AG10803 (cell line): ENCODE data around the gene SPATA16.

Experiments used
- DNase-seq: peaks from one replicate; pipeline ENCODE4 v3.0.0; 2010; ENCODE audit warnings: low read depth
- H3K4me3 ChIP-seq: 2 replicates; pipeline ENCODE4 v1.5.1; 2011; ENCODE audit warnings: mild to moderate bottlenecking, low read length, control low read depth
- TF ChIP-seq, protein P1 (sequence below): conservative IDR thresholded peaks from 2 replicates; pipeline ENCODE4 v1.5.1; 2011; ENCODE audit warnings: mild to moderate bottlenecking, low read length, control low read depth, inconsistent platforms

SPATA16 gene

DNA sequence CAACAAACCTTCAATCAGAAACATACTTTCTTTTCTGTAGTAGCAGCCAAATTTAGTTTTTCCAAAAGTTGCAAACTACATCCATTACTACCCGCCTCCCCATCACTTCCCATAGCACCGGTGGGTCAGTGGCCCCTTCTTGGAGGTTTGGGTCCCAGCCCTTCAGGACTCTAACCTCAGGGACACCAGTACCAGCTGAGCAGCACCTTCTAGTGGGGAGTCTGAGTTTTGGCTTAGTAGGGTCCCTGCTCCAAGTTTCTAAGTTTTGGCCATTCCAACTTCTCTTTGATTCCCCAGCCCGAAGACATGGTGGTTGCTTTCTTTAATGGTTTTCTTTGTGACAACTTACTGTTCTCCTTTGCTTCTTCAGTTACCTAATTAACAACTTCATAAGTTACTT lies 229.9 kb downstream of the SPATA16 start:
- TF ChIP-seq, protein P1, sequence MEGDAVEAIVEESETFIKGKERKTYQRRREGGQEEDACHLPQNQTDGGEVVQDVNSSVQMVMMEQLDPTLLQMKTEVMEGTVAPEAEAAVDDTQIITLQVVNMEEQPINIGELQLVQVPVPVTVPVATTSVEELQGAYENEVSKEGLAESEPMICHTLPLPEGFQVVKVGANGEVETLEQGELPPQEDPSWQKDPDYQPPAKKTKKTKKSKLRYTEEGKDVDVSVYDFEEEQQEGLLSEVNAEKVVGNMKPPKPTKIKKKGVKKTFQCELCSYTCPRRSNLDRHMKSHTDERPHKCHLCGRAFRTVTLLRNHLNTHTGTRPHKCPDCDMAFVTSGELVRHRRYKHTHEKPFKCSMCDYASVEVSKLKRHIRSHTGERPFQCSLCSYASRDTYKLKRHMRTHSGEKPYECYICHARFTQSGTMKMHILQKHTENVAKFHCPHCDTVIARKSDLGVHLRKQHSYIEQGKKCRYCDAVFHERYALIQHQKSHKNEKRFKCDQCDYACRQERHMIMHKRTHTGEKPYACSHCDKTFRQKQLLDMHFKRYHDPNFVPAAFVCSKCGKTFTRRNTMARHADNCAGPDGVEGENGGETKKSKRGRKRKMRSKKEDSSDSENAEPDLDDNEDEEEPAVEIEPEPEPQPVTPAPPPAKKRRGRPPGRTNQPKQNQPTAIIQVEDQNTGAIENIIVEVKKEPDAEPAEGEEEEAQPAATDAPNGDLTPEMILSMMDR: no peak
- no peak for DNase-seq
- no peak overlapping the region for H3K4me3 ChIP-seq

DNA sequence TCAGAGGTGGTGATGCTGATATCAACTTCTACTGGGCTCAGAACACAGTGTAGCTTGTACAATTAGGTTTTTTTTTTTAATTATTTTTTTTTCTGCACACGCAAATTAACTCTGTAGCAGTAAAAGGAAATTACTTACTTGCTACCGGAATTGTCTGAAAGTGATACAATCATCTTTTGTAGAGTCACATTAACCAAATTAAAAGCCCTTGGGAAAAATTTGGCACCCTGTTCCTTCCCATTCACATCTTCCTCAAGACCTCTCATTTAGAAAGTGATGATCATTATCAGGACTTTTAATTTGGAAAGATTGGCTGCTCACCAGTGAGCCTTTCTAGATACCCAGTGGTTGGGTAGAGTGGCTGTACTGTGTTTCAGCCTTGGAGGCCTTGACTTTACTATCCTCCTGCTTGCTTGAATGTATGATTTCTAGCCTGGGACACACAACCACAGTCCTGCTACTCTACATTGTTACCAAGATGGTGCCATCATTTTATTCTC lies 232.2 kb downstream of the SPATA16 start:
- TF ChIP-seq, protein P1: no peak
- no peak for DNase-seq
- no peak overlapping the region for H3K4me3 ChIP-seq

DNA sequence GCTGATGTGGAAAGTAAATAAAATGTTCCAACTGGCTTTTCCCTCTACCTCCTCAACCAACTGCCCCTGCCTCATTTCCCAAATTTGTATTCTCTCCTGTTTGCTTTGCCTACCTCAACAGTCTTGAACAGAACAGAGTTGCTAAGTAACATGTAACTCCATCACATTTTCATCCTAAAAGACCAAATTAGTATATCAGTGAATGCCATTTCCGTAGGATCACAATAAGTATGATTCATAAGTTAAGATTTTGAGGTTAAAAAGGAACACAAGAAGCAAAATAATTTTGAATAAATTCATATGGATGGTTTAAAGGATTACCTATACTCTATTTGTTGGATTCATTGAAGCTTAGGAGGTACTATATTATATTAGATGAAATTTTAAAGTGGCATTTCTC lies 235.6 kb downstream of the SPATA16 start:
- H3K4me3 ChIP-seq: no peak overlapping the region
- DNase-seq: no peak
- TF ChIP-seq, protein P1: no peak

DNA sequence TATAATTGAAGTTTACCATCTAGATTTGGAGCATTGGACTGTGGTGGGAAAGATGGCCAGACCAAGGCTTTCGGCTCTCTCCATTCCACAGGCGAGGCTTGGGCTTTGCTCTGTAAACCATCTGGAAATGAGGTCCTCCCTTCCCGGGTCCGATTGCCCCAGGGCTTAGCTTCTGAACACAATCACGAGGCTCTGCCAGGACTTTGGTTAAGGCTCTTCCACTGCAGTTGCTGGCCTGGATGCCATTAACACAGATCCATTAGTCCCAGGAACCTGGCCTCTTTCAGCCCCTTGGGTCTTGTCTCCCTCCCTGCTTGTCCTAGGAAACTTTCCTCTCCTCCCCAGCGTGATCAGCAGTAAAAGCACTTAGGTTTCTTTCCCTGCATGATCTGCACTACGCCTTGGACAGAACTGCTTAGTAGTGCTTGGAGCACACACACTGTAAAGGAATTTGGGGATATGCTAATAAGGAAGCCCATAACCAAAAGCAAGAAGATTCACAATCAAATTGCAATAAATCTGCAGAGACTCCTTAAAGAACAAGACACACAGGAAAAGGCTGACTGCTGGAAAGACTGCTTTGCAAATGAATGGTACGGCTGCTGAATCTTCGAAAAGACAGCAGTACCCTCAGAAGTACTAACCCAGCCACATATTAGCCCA lies 236.2 kb downstream of the SPATA16 start:
- no peak overlapping the region for H3K4me3 ChIP-seq
- DNase-seq: no peak
- TF ChIP-seq, protein P1: no peak

DNA sequence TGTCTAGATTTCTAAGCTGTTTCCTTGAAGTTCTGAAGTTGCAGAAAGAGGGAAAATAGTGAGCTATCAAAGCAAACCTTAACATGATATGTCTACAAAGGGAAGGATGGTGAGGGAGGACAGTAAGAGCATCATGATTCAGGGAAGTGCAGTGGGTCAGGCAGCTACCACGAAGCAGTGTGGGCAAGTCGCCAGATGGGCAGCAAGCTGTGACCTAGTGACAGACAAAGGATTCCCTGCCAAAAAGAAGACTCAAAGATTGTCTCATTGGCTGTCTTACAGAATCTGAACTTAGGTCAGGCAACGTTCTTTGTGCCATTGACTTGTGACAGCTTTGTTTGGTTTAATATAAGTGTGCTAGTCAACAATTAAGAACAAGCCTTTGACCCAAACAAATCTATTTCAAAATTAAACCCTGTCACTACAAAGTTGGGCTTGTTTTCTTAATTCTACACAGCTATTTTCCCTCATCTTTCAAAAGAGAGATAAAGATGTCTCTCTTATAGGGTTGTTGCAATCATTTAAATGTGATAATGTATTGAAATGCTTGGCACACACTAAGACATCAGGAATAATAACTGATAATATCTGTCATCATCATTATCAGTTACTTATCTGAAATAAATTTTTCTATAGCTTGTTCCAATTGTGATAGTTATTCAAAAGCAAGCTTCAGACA lies 237.3 kb downstream of the SPATA16 start:
- TF ChIP-seq, protein P1: no peak
- no peak for DNase-seq
- no peak overlapping the region for H3K4me3 ChIP-seq

DNA sequence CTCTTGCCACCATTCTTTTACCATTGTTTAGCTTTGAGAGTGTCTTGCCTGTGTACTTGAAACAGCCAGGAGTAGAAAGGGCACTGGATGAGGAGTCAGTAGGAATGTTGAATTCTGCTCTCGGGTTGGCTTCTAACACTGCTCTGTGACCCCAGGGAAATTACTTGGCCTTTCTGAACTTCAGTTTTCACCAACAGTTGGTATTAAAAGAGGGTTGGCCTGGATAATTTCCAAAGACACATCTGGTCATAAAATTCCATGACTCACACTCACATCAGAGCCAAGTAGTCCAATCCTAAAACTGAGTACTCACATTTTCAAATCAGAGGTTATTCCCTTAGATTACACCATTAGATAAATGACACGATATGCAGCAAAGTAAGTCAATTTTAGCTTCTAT lies 248.9 kb downstream of the SPATA16 start:
- no peak overlapping the region for H3K4me3 ChIP-seq
- TF ChIP-seq, protein P1: no peak
- peak; percentile 46 for DNase-seq

DNA sequence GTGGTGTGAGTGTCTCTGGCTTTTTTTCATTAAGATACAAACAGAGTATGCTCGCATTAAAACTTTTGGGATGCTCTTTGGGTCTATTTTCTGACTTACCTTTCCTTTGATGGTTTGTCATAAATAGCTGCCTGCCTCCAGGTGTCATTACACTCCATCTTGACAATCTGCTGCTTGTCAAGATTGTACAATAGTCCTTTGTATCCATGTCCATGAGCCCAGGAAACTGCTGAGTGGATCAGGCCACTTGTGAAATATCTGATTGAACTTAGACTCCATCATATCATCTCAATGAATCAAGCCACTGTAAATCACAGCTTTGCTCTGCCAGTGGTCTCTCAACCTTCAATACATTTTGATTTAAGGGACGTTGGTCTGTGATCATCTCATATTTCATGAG lies 255.3 kb downstream of the SPATA16 start:
- DNase-seq: no peak

More for the DNA sequence above, 255.3 kb downstream of the SPATA16 start:
- H3K4me3 ChIP-seq: no peak overlapping the region
- TF ChIP-seq, protein P1: no peak
